Hepatocyte (in vitro differentiated cells): ENCODE measurements around the gene HERC2.

Experiments used
- EZH2 ChIP-seq: fragments of 200-600 bp; sonication (generic); IDR thresholded peaks from 2 replicates; pipeline ENCODE4 v1.6.1; 2016; ENCODE audit warnings: antibody characterized with exemption, mild to moderate bottlenecking, borderline replicate concordance
- TF ChIP-seq, protein P1 (sequence below): fragments of 200-600 bp; sonication (generic); IDR thresholded peaks from 2 replicates; pipeline ENCODE4 v1.5.1; 2016; ENCODE audit warnings: antibody characterized with exemption, mild to moderate bottlenecking; ENCODE audit not compliant: poor library complexity

DNA sequence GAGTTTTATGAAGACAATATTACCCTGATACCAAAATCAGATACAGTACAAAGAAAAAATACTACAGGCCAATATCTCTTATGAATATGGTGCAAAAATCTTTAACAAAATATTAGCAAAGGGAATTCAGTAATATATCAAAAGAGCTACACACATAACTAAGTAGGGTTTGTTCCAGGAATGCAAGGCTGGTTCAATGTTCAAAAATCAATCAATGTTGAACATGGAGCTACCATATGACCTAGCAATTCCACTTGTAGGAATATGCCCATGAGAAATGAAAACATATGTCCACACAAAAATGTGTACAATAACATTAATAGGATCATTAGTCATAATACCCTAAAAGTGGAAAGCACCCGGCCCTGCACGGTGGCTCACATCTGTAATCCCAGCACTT lies 230.7 kb downstream of the HERC2 start:
- TF ChIP-seq, protein P1, sequence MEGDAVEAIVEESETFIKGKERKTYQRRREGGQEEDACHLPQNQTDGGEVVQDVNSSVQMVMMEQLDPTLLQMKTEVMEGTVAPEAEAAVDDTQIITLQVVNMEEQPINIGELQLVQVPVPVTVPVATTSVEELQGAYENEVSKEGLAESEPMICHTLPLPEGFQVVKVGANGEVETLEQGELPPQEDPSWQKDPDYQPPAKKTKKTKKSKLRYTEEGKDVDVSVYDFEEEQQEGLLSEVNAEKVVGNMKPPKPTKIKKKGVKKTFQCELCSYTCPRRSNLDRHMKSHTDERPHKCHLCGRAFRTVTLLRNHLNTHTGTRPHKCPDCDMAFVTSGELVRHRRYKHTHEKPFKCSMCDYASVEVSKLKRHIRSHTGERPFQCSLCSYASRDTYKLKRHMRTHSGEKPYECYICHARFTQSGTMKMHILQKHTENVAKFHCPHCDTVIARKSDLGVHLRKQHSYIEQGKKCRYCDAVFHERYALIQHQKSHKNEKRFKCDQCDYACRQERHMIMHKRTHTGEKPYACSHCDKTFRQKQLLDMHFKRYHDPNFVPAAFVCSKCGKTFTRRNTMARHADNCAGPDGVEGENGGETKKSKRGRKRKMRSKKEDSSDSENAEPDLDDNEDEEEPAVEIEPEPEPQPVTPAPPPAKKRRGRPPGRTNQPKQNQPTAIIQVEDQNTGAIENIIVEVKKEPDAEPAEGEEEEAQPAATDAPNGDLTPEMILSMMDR, result no peak
- TF ChIP-seq EZH2, result no peak
